Keratinocyte (primary cell): Measurements from ENCODE around the gene NHSL1.

Experiments used
- CTCF ChIP-seq, 3 experiments: IDR thresholded peaks in 1 of 3; conservative IDR thresholded peaks in 1 of 3; optimal IDR thresholded peaks in 1 of 3; 2 replicates in 2 of 3; 3 replicates in 1 of 3; pipeline versions ENCODE3 to v1.5.1; 2011; ENCODE audit warnings: low read length in 3 of 3, mild to moderate bottlenecking in 3 of 3, moderate library complexity in 2 of 3, control low read depth in 1 of 3, inconsistent platforms in 1 of 3; ENCODE audit not compliant: insufficient read depth in 2 of 3; ENCODE audit errors: extremely low read depth in 1 of 3
- EZH2 ChIP-seq: IDR thresholded peaks from one replicate; pipeline ENCODE4 v1.6.1; 2012; ENCODE audit warnings: inconsistent platforms, mild to moderate bottlenecking, low read length, moderate library complexity

GRCh38 chr6:138440758-138441357, 58.4 kb downstream of the NHSL1 start:
- TF ChIP-seq CTCF (optimal IDR thresholded peaks at IDR 0.05 in 1 of 3, IDR thresholded peaks at IDR 0.05 in 1 of 3, conservative IDR thresholded peaks at IDR 0.05 in 1 of 3; ENCODE audit: extremely low read depth in 1 of 3, insufficient read depth in 2 of 3, low read length in 3 of 3) (no peak), EZH2 (no peak)
